ENCODE results near the gene SIN3A.

- TF ChIP-seq POLR2A (IDR thresholded peaks at IDR 0.05; ENCODE audit: low read length) (no peak), GATA1 (IDR thresholded peaks at IDR 0.05; ENCODE audit: low read depth, low read length) (no peak)
Observed at GRCh38 chr15:75483106-75483505, 31.6 kb upstream of the SIN3A start.

Measured in erythroblast (primary cell).